GM12878 (cell line): Measurements from ENCODE around the gene FOXJ3. TPM values are rescaled to one million over a fixed set of nuclear protein-coding genes. Genes with fewer than 3 reads are reported as not detected.
A peak's percentile ranks its signal among the peaks of the same experiment; 100 is the strongest.

Experiments used
- BHLHE40 ChIP-seq, 2 experiments: fragments of 450-650 bp in 1 of 2; IDR thresholded peaks; 2 replicates each; pipeline ENCODE4 v1.6.1; 2011 to 2017; ENCODE audit warnings: low read depth in 2 of 2, borderline replicate concordance in 1 of 2, improper control_type of control experiment in 1 of 2, low read length in 1 of 2, mild to moderate bottlenecking in 1 of 2
- NBN ChIP-seq: fragments of 450-650 bp; IDR thresholded peaks from 2 replicates; pipeline ENCODE4 v1.6.1; 2016
- POLR2AphosphoS2 ChIP-seq: IDR thresholded peaks from 2 replicates; pipeline ENCODE4 v1.6.1; 2011; ENCODE audit warnings: low read depth, mild to moderate bottlenecking, low read length, improper control_type of control experiment, moderate library complexity
- SRF ChIP-seq, 2 experiments: IDR thresholded peaks; 2 replicates each; pipeline ENCODE4 v1.6.1; 2011; ENCODE audit warnings: low read depth in 2 of 2, low read length in 2 of 2, mild to moderate bottlenecking in 1 of 2, moderate library complexity in 1 of 2
- SUZ12 ChIP-seq: fragments of 200-600 bp; sonication (generic); IDR thresholded peaks from one replicate; pipeline ENCODE4 v1.6.1; 2018; ENCODE audit warnings: antibody characterized with exemption, mild to moderate bottlenecking; ENCODE audit not compliant: unreplicated experiment
- ZNF217 ChIP-seq: fragments of 450-650 bp; IDR thresholded peaks from 2 replicates; pipeline ENCODE4 v1.6.1; 2017; ENCODE audit warnings: antibody characterized with exemption, mild to moderate bottlenecking
- polyA plus RNA-seq, 11 experiments: library from polyadenylated mRNA; depleted of rRNA in 4 of 11; unstranded in 6 of 11; stranded (reverse) in 5 of 11; fragments of >200 nt; fragmentation: Nextera tagmentation in 4 of 11; fragmentation: Illumina TruSeq in 1 of 11; extraction: Ambion mirVana in 4 of 11; extraction: Trizol in 1 of 11; gene quantifications; 1 replicate in 1 of 11; 2 replicates in 10 of 11; pipeline versions ENCODE4 v1.2.1 to v1.2.3, GENCODE V29; 2011 to 2016; ENCODE audit warnings: inconsistent platforms in 2 of 11, missing spikeins in 2 of 11, low read depth in 1 of 11
- total RNA-seq, 4 experiments: library from RNA; depleted of rRNA in 3 of 4; stranded (reverse); fragments of >200 nt in 3 of 4; fragmentation: Illumina TruSeq in 1 of 4; extraction: Trizol in 1 of 4; gene quantifications; 2 replicates each; pipeline versions ENCODE4 v1.2.1 to v1.2.3, GENCODE V29; 2013 to 2021
- TF ChIP-seq, protein P1 (sequence below): fragments of 450-650 bp; conservative IDR thresholded peaks from 2 replicates; pipeline ENCODE4 v1.6.1; 2017; ENCODE audit warnings: mild to moderate bottlenecking, moderate library complexity
- TF ChIP-seq, protein P2 (sequence below): IDR thresholded peaks from 2 replicates; pipeline ENCODE4 v1.6.1; 2012; ENCODE audit warnings: low read depth, low read length, improper control_type of control experiment

FOXJ3 gene
- total and polyA plus RNA-seq, 10 of the 15 experiments (the other 5 are each of a cell fraction or from before 2014, with no cell fraction given) = 9.5 to 54.2 (median 24.7) TPM

DNA sequence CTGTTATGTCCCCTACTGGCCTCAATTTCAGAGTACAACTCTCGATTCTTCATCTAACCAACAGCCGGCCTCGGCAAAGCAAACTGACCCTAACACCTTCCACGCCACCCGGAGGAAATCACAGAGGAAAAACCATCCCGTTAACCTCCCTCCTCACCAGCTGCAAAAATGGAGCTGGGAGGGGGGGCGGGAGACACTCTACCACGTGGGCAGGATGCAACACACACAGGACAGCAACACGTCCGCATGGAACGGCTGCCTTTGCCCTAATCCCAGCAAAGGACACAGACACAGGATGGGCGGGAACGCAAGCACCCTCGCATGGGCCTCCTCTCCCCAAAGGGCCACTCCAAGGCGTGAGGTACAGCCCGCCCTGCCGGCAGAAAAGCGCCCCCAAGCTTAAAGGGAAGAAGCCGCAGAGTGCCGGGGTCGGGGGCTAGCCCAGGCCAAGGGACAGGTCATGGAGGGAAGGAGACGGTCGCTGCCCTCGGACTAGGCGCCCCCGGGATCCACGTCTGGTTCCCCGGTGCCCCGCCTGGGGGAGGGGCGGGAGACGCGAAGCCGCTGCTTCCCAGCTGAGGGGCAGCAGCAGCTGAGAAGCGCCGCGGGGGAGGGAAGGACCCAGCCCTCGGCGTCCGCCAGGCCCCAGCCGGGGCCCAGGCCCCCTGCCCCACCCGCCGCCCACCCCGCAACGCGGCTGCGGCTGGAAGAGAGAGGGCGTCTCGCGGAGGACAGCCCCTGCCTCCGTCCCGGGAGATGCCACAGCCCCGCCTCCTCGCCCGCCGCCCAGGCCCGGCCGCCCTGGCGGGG is 590 bp downstream of the FOXJ3 start (continued):
- TF ChIP-seq, protein P1, sequence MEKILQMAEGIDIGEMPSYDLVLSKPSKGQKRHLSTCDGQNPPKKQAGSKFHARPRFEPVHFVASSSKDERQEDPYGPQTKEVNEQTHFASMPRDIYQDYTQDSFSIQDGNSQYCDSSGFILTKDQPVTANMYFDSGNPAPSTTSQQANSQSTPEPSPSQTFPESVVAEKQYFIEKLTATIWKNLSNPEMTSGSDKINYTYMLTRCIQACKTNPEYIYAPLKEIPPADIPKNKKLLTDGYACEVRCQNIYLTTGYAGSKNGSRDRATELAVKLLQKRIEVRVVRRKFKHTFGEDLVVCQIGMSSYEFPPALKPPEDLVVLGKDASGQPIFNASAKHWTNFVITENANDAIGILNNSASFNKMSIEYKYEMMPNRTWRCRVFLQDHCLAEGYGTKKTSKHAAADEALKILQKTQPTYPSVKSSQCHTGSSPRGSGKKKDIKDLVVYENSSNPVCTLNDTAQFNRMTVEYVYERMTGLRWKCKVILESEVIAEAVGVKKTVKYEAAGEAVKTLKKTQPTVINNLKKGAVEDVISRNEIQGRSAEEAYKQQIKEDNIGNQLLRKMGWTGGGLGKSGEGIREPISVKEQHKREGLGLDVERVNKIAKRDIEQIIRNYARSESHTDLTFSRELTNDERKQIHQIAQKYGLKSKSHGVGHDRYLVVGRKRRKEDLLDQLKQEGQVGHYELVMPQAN = peak; percentile 52; the same call in 1 of the 2 replicates
- TF ChIP-seq SUZ12 (no peak), BHLHE40 (IDR thresholded peaks at IDR 0.05; ENCODE audit: borderline replicate concordance in 1 of 2, low read depth in 2 of 2, low read length in 1 of 2) (no peak), SRF (IDR thresholded peaks at IDR 0.05; ENCODE audit: low read depth in 2 of 2, low read length in 2 of 2) (no peak), POLR2AphosphoS2 (no peak), ZNF217 (no peak), NBN (0 out of 2 replicates have a peak, but pooled peaks have one; percentile 2)
- TF ChIP-seq, protein P2, sequence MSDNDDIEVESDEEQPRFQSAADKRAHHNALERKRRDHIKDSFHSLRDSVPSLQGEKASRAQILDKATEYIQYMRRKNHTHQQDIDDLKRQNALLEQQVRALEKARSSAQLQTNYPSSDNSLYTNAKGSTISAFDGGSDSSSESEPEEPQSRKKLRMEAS = no peak
